IMR-90 (cell line): ENCODE measurements around the gene PRKAG2. TPM values are rescaled to one million over a fixed set of nuclear protein-coding genes. Genes with fewer than 3 reads are reported as not detected.

ENCODE experiments used
- ATAC-seq: fragments of 200-7000 bp; cut with Tn5 transposase; 2 replicates; pipeline ENCODE4 v1.9.1; 2020; ENCODE audit warnings: low read depth, mild to moderate bottlenecking, moderate library complexity
- BruUV-seq: library from RNA; stranded (reverse); fragments of 400-500 nt; replicated peaks from 2 replicates; lab custom pipeline; 2021; lab: Mats Ljungman, UMichigan
- CTCF ChIA-PET: fragments of 300-600 bp; formaldehyde crosslinking; extraction: SDS; loops from one replicate; lab custom pipeline; 2021; ENCODE audit warnings: antibody characterized with exemption; lab: Yijun Ruan, JAX
- POLR2A ChIA-PET: fragments of 300-600 bp; sonication (Branson Sonifier 250); formaldehyde crosslinking; loops from one replicate; lab custom pipeline; 2022; ENCODE audit warnings: antibody characterized with exemption; ENCODE audit not compliant: unreplicated experiment; lab: Charles Lee
- DNase-seq: peaks from one replicate; pipeline ENCODE4 v3.0.0; 2013
- H2AFZ ChIP-seq: replicated peaks from 2 replicates; pipeline ENCODE3; 2013; ENCODE audit warnings: low read length, mild to moderate bottlenecking; ENCODE audit not compliant: poor library complexity
- H2AK5ac ChIP-seq: 2 replicates; pipeline ENCODE4 v1.6.1; 2013; ENCODE audit warnings: low read depth, low read length, inconsistent platforms
- H2AK9ac ChIP-seq: replicated peaks from 2 replicates; pipeline ENCODE3; 2013; ENCODE audit warnings: mild to moderate bottlenecking, low read depth, low read length, moderate library complexity; ENCODE audit not compliant: poor library complexity
- H2BK120ac ChIP-seq: 2 replicates; pipeline ENCODE4 v1.6.1; 2013; ENCODE audit warnings: low read depth, low read length, inconsistent platforms
- H2BK15ac ChIP-seq: 3 replicates; pipeline ENCODE4 v1.6.1; 2013; ENCODE audit warnings: low read depth, low read length, inconsistent platforms
- H2BK20ac ChIP-seq: 2 replicates; pipeline ENCODE4 v1.6.1; 2013; ENCODE audit warnings: low read depth, mild to moderate bottlenecking, inconsistent platforms, low read length, moderate library complexity
- H2BK5ac ChIP-seq: 2 replicates; pipeline ENCODE4 v1.6.1; 2013; ENCODE audit warnings: mild to moderate bottlenecking, low read depth, low read length, inconsistent platforms; ENCODE audit not compliant: poor library complexity, severe bottlenecking
- H3K14ac ChIP-seq: replicated peaks from 2 replicates; pipeline ENCODE4 v1.6.1; 2013; ENCODE audit warnings: low read depth, low read length, inconsistent platforms
- H3K18ac ChIP-seq: 2 replicates; pipeline ENCODE4 v1.6.1; 2013; ENCODE audit warnings: low read depth, low read length, control low read depth
- H3K23ac ChIP-seq: 2 replicates; pipeline ENCODE4 v1.6.1; 2013; ENCODE audit warnings: low read depth, low read length, inconsistent platforms
- H3K27ac ChIP-seq: 2 replicates; pipeline ENCODE4 v1.5.1; 2013; ENCODE audit warnings: mild to moderate bottlenecking, control low read depth, low read length; ENCODE audit not compliant: insufficient read depth
- H3K27me3 ChIP-seq: 2 replicates; pipeline ENCODE4 v1.6.1; 2013; ENCODE audit warnings: low read length; ENCODE audit not compliant: control insufficient read depth, insufficient read depth
- H3K36me3 ChIP-seq: 2 replicates; pipeline ENCODE4 v1.6.1; 2013; ENCODE audit warnings: low read length, mixed read lengths; ENCODE audit not compliant: control insufficient read depth, insufficient read depth
- H3K4ac ChIP-seq: 2 replicates; pipeline ENCODE4 v1.6.1; 2013; ENCODE audit warnings: low read depth, low read length, inconsistent platforms
- H3K4me1 ChIP-seq: 2 replicates; pipeline ENCODE4 v1.6.1; 2013; ENCODE audit warnings: low read length, mixed read lengths; ENCODE audit not compliant: control insufficient read depth, insufficient read depth
- H3K4me2 ChIP-seq: 2 replicates; pipeline ENCODE4 v1.6.1; 2013; ENCODE audit warnings: low read depth, mild to moderate bottlenecking, control low read depth, low read length, moderate library complexity
- H3K4me3 ChIP-seq: 2 replicates; pipeline ENCODE4 v1.5.1; 2013; ENCODE audit warnings: low read depth, mild to moderate bottlenecking, control low read depth, low read length, moderate library complexity; ENCODE audit not compliant: insufficient read depth
- H3K56ac ChIP-seq: 2 replicates; pipeline ENCODE4 v1.6.1; 2013; ENCODE audit warnings: low read length, inconsistent platforms; ENCODE audit not compliant: insufficient read depth; ENCODE audit errors: extremely low read depth
- H3K79me1 ChIP-seq, 2 experiments: 2 replicates each; pipeline ENCODE4 v1.6.1; 2013; ENCODE audit warnings: low read length in 2 of 2, inconsistent platforms in 1 of 2, low read depth in 1 of 2
- H3K9ac ChIP-seq: 2 replicates; pipeline ENCODE4 v1.6.1; 2013; ENCODE audit warnings: low read depth, low read length, control low read depth
- H3K9me1 ChIP-seq: 2 replicates; pipeline ENCODE4 v1.6.1; 2013; ENCODE audit warnings: low read length, inconsistent platforms; ENCODE audit not compliant: insufficient read depth
- H3K9me3 ChIP-seq: 2 replicates; pipeline ENCODE4 v1.6.1; 2013; ENCODE audit warnings: low read length; ENCODE audit not compliant: control insufficient read depth, insufficient read depth
- H4K20me1 ChIP-seq: 2 replicates; pipeline ENCODE4 v1.6.1; 2013; ENCODE audit warnings: low read length, inconsistent platforms; ENCODE audit not compliant: insufficient read depth
- H4K5ac ChIP-seq: 2 replicates; pipeline ENCODE4 v1.6.1; 2013; ENCODE audit warnings: mild to moderate bottlenecking, low read depth, low read length, control low read depth
- H4K8ac ChIP-seq, 2 experiments: 2 replicates each; pipeline ENCODE4 v1.6.1; 2013; ENCODE audit warnings: low read depth in 2 of 2, low read length in 2 of 2, control low read depth in 1 of 2, inconsistent platforms in 1 of 2
- H4K91ac ChIP-seq: 2 replicates; pipeline ENCODE4 v1.6.1; 2013; ENCODE audit warnings: low read depth, low read length, inconsistent platforms; ENCODE audit not compliant: insufficient read depth
- BHLHE40 ChIP-seq: fragments of 150-350 bp; IDR thresholded peaks from 2 replicates; pipeline ENCODE4 v1.6.1; 2016; ENCODE audit warnings: mild to moderate bottlenecking, low read depth, low read length
- CEBPB ChIP-seq: IDR thresholded peaks from 2 replicates; pipeline ENCODE4 v1.6.1; 2012; ENCODE audit warnings: low read depth, low read length, improper control_type of control experiment
- CHD1 ChIP-seq: IDR thresholded peaks from 2 replicates; pipeline ENCODE4 v1.6.1; 2012; ENCODE audit warnings: low read depth, low read length, improper control_type of control experiment
- CTCF ChIP-seq: conservative IDR thresholded peaks from 2 replicates; pipeline ENCODE4 v1.5.1; 2012; ENCODE audit warnings: mild to moderate bottlenecking, low read depth, low read length, improper control_type of control experiment
- FOS ChIP-seq: fragments of 150-350 bp; IDR thresholded peaks from 2 replicates; pipeline ENCODE4 v1.6.1; 2016; ENCODE audit warnings: low read depth, low read length
- MAFK ChIP-seq: IDR thresholded peaks from 2 replicates; pipeline ENCODE4 v1.6.1; 2012; ENCODE audit warnings: low read depth, low read length, improper control_type of control experiment
- MAZ ChIP-seq: IDR thresholded peaks from 2 replicates; pipeline ENCODE4 v1.6.1; 2012; ENCODE audit warnings: low read depth, mild to moderate bottlenecking, low read length, improper control_type of control experiment, moderate library complexity, borderline replicate concordance
- MXI1 ChIP-seq: IDR thresholded peaks from 2 replicates; pipeline ENCODE4 v1.6.1; 2012; ENCODE audit warnings: low read depth, mild to moderate bottlenecking, low read length, moderate library complexity, borderline replicate concordance
- NFE2L2 ChIP-seq: fragments of 150-350 bp; IDR thresholded peaks from 2 replicates; pipeline ENCODE4 v1.6.1; 2016; ENCODE audit warnings: low read depth, mild to moderate bottlenecking, low read length
- POLR2A ChIP-seq: IDR thresholded peaks from 2 replicates; pipeline ENCODE4 v1.6.1; 2012; ENCODE audit warnings: mild to moderate bottlenecking, low read depth, low read length
- RAD21 ChIP-seq: IDR thresholded peaks from 2 replicates; pipeline ENCODE4 v1.6.1; 2012; ENCODE audit warnings: low read length, improper control_type of control experiment
- RCOR1 ChIP-seq: IDR thresholded peaks from 2 replicates; pipeline ENCODE4 v1.6.1; 2012; ENCODE audit warnings: mild to moderate bottlenecking, low read length, improper control_type of control experiment; ENCODE audit not compliant: insufficient replicate concordance
- RFX5 ChIP-seq: IDR thresholded peaks from 2 replicates; pipeline ENCODE4 v1.8.0; 2012; ENCODE audit warnings: low read depth, mild to moderate bottlenecking, low read length, moderate library complexity
- SMC3 ChIP-seq: fragments of 150-350 bp; IDR thresholded peaks from 2 replicates; pipeline ENCODE4 v1.6.1; 2016; ENCODE audit warnings: low read depth, mild to moderate bottlenecking, antibody characterized with exemption, low read length, moderate library complexity
- USF2 ChIP-seq: fragments of 150-350 bp; IDR thresholded peaks from 2 replicates; pipeline ENCODE4 v1.6.1; 2017; ENCODE audit warnings: mild to moderate bottlenecking, antibody characterized with exemption, low read length, low read depth
- WGBS, 2 experiments: methylation state at CpG; one replicate each; pipeline versions ENCODE4 v1.1.5 to v1.1.7; 2013; ENCODE audit warnings: missing lambda C conversion rate in 2 of 2; ENCODE audit not compliant: insufficient read length in 1 of 2; ENCODE audit errors: extremely low coverage in 2 of 2; 5-methylcytosine and 5-hydroxymethylcytosine counted together
- dilution Hi-C: fragments of 300-500 bp; cut with HindIII; formaldehyde crosslinking; loops from one replicate; pipeline ENCODE4 v1.14.3; 2018; ENCODE audit warnings: low sequenced_read_pairs; ENCODE audit not compliant: unreplicated experiment
- in situ Hi-C: fragments of 300-500 bp; cut with MboI; formaldehyde crosslinking; loops from 3 replicates; pipeline ENCODE4 v1.14.3; 2019; ENCODE audit warnings: low sequenced_read_pairs, inconsistent platforms, mixed read lengths
- intact Hi-C: fragments of 100-400 bp; cut with micrococcal nuclease; formaldehyde crosslinking; loops from 2 replicates; pipeline ENCODE4 v1.10.0; 2022
- polyA plus RNA-seq, 3 experiments: library from polyadenylated mRNA; depleted of rRNA; stranded (reverse); fragments of >200 nt; gene quantifications; 2 replicates each; pipeline ENCODE4 v1.2.3, GENCODE V29; 2012; ENCODE audit warnings: low replicate concordance in 1 of 3
- total RNA-seq: library from RNA; depleted of rRNA; stranded (reverse); fragments of >200 nt; gene quantifications from 2 replicates; pipeline ENCODE4 v1.2.3, GENCODE V29; 2012

The PRKAG2 gene
- total and polyA plus RNA-seq, 2 of the 4 experiments (the other 2 are of a cell fraction): 15.4 to 21.6 TPM

- intact Hi-C loops (loop anchor here (2.0 kb wide), 1 partner anchor 28 kb away; no protein-coding TSS in a partner anchor), in situ Hi-C loops (loop anchor here (10.0 kb wide), 1 partner anchor 116 kb away; no protein-coding TSS in a partner anchor), dilution Hi-C loops (no loop called here)
- Histone ChIP-seq H3K79me1 (peaks cover 28 to 75% of the 10 kb centered on the region in 2 experiments), H3K4me1 (no peaks in the 10 kb centered on the region; the same call in 1 of the 2 replicates), H2BK20ac (no peak overlapping the region), H3K14ac (no peak overlapping the region), H4K91ac (no peak overlapping the region), H4K5ac (no peak overlapping the region), H2AK5ac (peak overlapping the region; percentile 57), H3K4ac (no peak overlapping the region), H3K23ac (no peak overlapping the region), H3K36me3 (peaks cover 5% of the 10 kb centered on the region; the same call in 1 of the 2 replicates), H4K20me1 (peaks cover 13% of the 10 kb centered on the region; the same call in 1 of the 2 replicates), H2AK9ac (no peak overlapping the region), H3K18ac (no peak overlapping the region), H2BK5ac (no peak overlapping the region), H3K56ac (no peak overlapping the region), H3K27me3 (no peaks in the 10 kb centered on the region), H3K4me3 (no peak overlapping the region), H3K4me2 (no peak overlapping the region), H2BK120ac (no peak overlapping the region), H2BK15ac (no peak overlapping the region), H3K27ac (no peak overlapping the region), H4K8ac (no peak overlapping the region), H2AFZ (no peak overlapping the region), H3K9me3 (peaks cover 2% of the 10 kb centered on the region; the same call in 1 of the 2 replicates), H3K9ac (no peak overlapping the region), H3K9me1 (peaks cover 5% of the 10 kb centered on the region)
- ATAC-seq (no peak), DNase-seq (no peak)
- POLR2A ChIA-PET: no interaction called here
- WGBS, 2 experiments: 90% methylated on average over 2 of the region's 17 CpGs; no CpG with 5 or more reads in 1 of the 2 experiments
- BruUV-seq: no TSS peak
- CTCF ChIA-PET: no interaction called here
- no peak for TF ChIP-seq MXI1
- TF ChIP-seq USF2: no peak
- TF ChIP-seq MAZ: no peak
- no peak for TF ChIP-seq FOS
- no peak for TF ChIP-seq CEBPB
- no peak for TF ChIP-seq NFE2L2
- no peak for TF ChIP-seq RCOR1
- TF ChIP-seq CHD1: no peak
- no peak for TF ChIP-seq RFX5
- no peak for TF ChIP-seq MAFK
- no peak for TF ChIP-seq SMC3
- no peak for TF ChIP-seq BHLHE40
- TF ChIP-seq RAD21: no peak
- no peak for TF ChIP-seq POLR2A
- TF ChIP-seq CTCF: no peak
These were observed 247.9 kb downstream of the PRKAG2 start for GRCh38 chr7:151628846-151629604.
